ENCODE results near the gene DAB2IP. TPM values are rescaled to one million over a fixed set of nuclear protein-coding genes. Genes with fewer than 3 reads are reported as not detected.

Gene DAB2IP
- total RNA-seq, 1 donor from 2014 or later, result 24.3 TPM

DNA sequence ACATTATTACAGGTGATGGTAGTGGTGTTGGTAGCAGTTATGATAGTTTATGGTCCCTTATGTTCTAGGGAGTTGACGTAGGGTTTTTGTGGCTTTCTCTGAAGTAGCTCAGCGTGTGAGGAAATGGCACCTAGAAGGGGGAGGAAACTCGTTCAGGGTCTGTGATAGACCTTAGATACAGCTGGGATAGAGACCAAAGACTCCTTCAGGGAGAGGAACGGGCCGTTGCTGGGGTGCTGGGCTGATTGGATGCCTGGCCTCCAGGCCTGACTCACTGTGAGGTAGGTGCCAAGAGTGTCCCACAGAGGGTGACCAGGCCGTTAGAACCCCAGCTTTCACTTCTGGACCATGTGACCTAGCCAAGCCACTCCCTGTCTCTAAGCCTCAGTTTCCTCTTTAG, 96.6 kb downstream of the DAB2IP start:
- H3K4me1 Mint-ChIP-seq, result peaks cover 46% of the 10 kb centered on the region
- peaks cover 100% of the 10 kb centered on the region for H4K20me1 ChIP-seq (ENCODE audit: low read depth)
- H3K27me3 Mint-ChIP-seq (ENCODE audit: insufficient read depth, low read depth), result peaks cover 7% of the 10 kb centered on the region
- H3K27me3 ChIP-seq, result no peaks in the 10 kb centered on the region
- H3F3A ChIP-seq (ENCODE audit: low read depth), result peaks cover 24% of the 10 kb centered on the region
- no peak overlapping the region for H2AFZ ChIP-seq (replicated peaks)
- H3K9me3 Mint-ChIP-seq, result no peaks in the 10 kb centered on the region
- no peak for DNase-seq (ENCODE audit: low spot score)
- H3K4me1 ChIP-seq, result peaks cover 44% of the 10 kb centered on the region
- no peak overlapping the region for H3K9ac ChIP-seq
- no peak overlapping the region for H3K27ac Mint-ChIP-seq
- H3K79me2 ChIP-seq (ENCODE audit: low read depth), result peaks cover 94% of the 10 kb centered on the region
- no peaks in the 10 kb centered on the region for H3K36me3 ChIP-seq
- no peak overlapping the region for H3K4me2 ChIP-seq
- H3K4me3 Mint-ChIP-seq, result no peak overlapping the region
- H3K4me3 ChIP-seq, result no peak overlapping the region
- no peak overlapping the region for H3K27ac ChIP-seq
- no peaks in the 10 kb centered on the region for H3K36me3 Mint-ChIP-seq
- TF ChIP-seq, protein P1, sequence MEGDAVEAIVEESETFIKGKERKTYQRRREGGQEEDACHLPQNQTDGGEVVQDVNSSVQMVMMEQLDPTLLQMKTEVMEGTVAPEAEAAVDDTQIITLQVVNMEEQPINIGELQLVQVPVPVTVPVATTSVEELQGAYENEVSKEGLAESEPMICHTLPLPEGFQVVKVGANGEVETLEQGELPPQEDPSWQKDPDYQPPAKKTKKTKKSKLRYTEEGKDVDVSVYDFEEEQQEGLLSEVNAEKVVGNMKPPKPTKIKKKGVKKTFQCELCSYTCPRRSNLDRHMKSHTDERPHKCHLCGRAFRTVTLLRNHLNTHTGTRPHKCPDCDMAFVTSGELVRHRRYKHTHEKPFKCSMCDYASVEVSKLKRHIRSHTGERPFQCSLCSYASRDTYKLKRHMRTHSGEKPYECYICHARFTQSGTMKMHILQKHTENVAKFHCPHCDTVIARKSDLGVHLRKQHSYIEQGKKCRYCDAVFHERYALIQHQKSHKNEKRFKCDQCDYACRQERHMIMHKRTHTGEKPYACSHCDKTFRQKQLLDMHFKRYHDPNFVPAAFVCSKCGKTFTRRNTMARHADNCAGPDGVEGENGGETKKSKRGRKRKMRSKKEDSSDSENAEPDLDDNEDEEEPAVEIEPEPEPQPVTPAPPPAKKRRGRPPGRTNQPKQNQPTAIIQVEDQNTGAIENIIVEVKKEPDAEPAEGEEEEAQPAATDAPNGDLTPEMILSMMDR (IDR thresholded peaks at IDR 0.05), result no peak
- TF ChIP-seq EZH2 (IDR thresholded peaks at IDR 0.05), result no peak
- TF ChIP-seq EZH2phosphoT487 (IDR thresholded peaks at IDR 0.05), result no peak
- H3K9me3 ChIP-seq (ENCODE audit: low read depth), result no peaks in the 10 kb centered on the region

DNA sequence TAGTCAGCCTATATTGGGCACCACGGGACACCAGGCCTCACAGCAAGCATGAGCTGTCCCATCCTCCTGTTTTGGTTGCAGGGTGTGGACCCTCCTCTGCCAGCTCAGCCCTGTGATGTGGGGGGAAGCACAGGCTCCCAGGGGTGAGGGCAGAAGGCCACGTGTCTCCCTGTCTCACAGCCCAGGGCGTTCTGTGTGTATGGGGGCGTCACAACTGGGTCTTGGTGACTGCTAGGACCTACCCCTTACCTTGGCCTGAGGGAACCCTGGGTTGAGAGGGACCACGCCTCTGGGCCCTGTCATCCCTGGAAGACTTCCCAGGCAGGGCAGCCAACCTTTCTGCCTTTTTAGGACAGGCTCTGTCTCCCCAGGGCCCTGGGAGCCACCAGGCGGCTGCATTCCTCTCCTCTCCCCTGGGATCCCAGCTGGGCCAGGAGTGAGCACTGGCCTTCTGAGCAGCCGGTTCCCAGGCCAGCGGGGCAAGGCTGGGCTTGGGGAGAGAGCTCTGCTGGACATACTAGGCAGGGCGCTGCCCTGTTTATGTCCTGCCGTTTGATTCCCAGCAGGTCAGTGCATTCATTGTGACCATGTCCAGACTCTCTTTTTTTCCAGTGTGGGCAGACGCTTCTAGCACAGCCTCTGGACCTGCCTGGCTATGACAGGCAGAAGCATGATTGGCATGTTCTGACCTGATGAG, 97.4 kb downstream of the DAB2IP start:
- Histone ChIP-seq H3K27me3 (no peaks in the 10 kb centered on the region), H3K9me3 (ENCODE audit: low read depth) (no peaks in the 10 kb centered on the region), H3F3A (ENCODE audit: low read depth) (peaks cover 18% of the 10 kb centered on the region), H3K9ac (no peak overlapping the region), H2AFZ (replicated peaks) (no peak overlapping the region), H3K4me3 (no peak overlapping the region), H3K4me1 (peaks cover 38% of the 10 kb centered on the region), H4K20me1 (ENCODE audit: low read depth) (peaks cover 100% of the 10 kb centered on the region), H3K79me2 (ENCODE audit: low read depth) (peaks cover 97% of the 10 kb centered on the region), H3K4me2 (no peak overlapping the region), H3K36me3 (no peaks in the 10 kb centered on the region), H3K27ac (no peak overlapping the region)
- peak overlapping the region; percentile 69 for H3K27ac Mint-ChIP-seq
- H3K27me3 Mint-ChIP-seq (ENCODE audit: insufficient read depth, low read depth), result peaks cover 7% of the 10 kb centered on the region
- TF ChIP-seq EZH2phosphoT487 (IDR thresholded peaks at IDR 0.05) (no peak), EZH2 (IDR thresholded peaks at IDR 0.05) (no peak)
- TF ChIP-seq, protein P1 (IDR thresholded peaks at IDR 0.05), result no peak
- H3K4me3 Mint-ChIP-seq, result no peak overlapping the region
- H3K4me1 Mint-ChIP-seq, result peaks cover 46% of the 10 kb centered on the region
- no peaks in the 10 kb centered on the region for H3K9me3 Mint-ChIP-seq
- no peaks in the 10 kb centered on the region for H3K36me3 Mint-ChIP-seq
- DNase-seq (ENCODE audit: low spot score), result no peak

DNA sequence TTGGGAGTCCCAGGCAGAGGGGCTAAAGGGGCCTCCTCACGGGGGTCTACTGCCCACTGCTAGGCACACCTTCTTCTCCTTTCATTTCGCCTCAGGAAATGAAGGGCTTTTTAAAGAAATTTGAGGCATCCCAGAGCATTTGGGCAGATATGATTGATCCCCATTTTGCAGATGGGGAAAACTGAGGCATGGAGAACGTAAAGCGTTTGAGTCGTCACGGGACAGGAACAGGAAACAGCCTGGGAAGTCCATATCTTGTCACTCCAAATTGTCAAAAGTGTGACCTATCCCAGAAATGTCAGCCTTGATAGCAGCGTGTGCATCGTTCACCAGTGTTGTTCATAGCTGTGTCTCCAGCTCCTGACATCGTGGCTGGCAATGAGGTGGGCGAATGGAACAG, 98.2 kb downstream of the DAB2IP start:
- Histone ChIP-seq H3K9ac (no peak overlapping the region), H3K79me2 (ENCODE audit: low read depth) (peaks cover 97% of the 10 kb centered on the region), H3F3A (ENCODE audit: low read depth) (peaks cover 15% of the 10 kb centered on the region), H3K4me3 (no peak overlapping the region), H3K27ac (no peak overlapping the region), H3K36me3 (no peaks in the 10 kb centered on the region), H3K9me3 (ENCODE audit: low read depth) (no peaks in the 10 kb centered on the region), H3K27me3 (no peaks in the 10 kb centered on the region), H2AFZ (replicated peaks) (no peak overlapping the region), H4K20me1 (ENCODE audit: low read depth) (peaks cover 100% of the 10 kb centered on the region), H3K4me2 (peak overlapping the region; percentile 63), H3K4me1 (peaks cover 30% of the 10 kb centered on the region)
- Mint-ChIP-seq H3K27ac (peak overlapping the region; percentile 76), H3K27me3 (ENCODE audit: insufficient read depth, low read depth) (peaks cover 7% of the 10 kb centered on the region), H3K4me1 (peaks cover 46% of the 10 kb centered on the region), H3K9me3 (no peaks in the 10 kb centered on the region), H3K36me3 (no peaks in the 10 kb centered on the region), H3K4me3 (no peak overlapping the region)
- TF ChIP-seq, protein P1 (IDR thresholded peaks at IDR 0.05), result no peak
- TF ChIP-seq EZH2 (IDR thresholded peaks at IDR 0.05) (no peak), EZH2phosphoT487 (IDR thresholded peaks at IDR 0.05) (no peak)
- no peak for DNase-seq (ENCODE audit: low spot score)

All from neural progenitor cell (in vitro differentiated cells).